Activated T-cell treated with anti-CD3 and anti-CD28 coated beads for 4 hours (primary cell): ENCODE data around the gene PATZ1.
"Not testable (repeated sequence)": the region's sequence is repeated elsewhere in the genome, so short reads cannot be mapped to it uniquely, and the experiment has no call there.

Experiments used
- DNase-seq: peaks from one replicate; pipeline ENCODE4 v3.0.0-alpha.2; 2020

PATZ1 gene

GRCh38 chr22:31346255-31346732, at the start of gene PATZ1:
PATZ1 (minus strand) TSS chr22:31346346; CDS start chr22:31345602, 744 bp downstream.
- peak; percentile 61 for DNase-seq

GRCh38 chr22:31394326-31394725, 48.2 kb upstream of the PATZ1 start:
- no peak for DNase-seq

GRCh38 chr22:31393893-31394292, 47.7 kb upstream of the PATZ1 start:
- no peak for DNase-seq

- DNase-seq = not testable (repeated sequence)
Observed at GRCh38 chr22:31378651-31379050, 32.5 kb upstream of the PATZ1 start.

- no peak for DNase-seq
Observed at GRCh38 chr22:31378123-31378522, 32.0 kb upstream of the PATZ1 start.

GRCh38 chr22:31377612-31378011, 31.5 kb upstream of the PATZ1 start:
- no peak for DNase-seq

GRCh38 chr22:31367426-31367825, 21.3 kb upstream of the PATZ1 start:
- DNase-seq = no peak

- DNase-seq = no peak
Observed at GRCh38 chr22:31363885-31364465, 17.8 kb upstream of the PATZ1 start.

- DNase-seq = no peak
Observed at GRCh38 chr22:31361743-31362142, 15.6 kb upstream of the PATZ1 start.

GRCh38 chr22:31360029-31360428, 13.9 kb upstream of the PATZ1 start:
- DNase-seq = no peak

- DNase-seq = no peak
Observed at GRCh38 chr22:31354515-31354914, 8.4 kb upstream of the PATZ1 start.

- DNase-seq = no peak
Observed at GRCh38 chr22:31350410-31350863, 4.3 kb upstream of the PATZ1 start.

- no peak for DNase-seq
Observed at GRCh38 chr22:31349960-31350359, 3.8 kb upstream of the PATZ1 start.

- DNase-seq = no peak
Observed at GRCh38 chr22:31348766-31349165, 2.6 kb upstream of the PATZ1 start.

- not testable (repeated sequence) for DNase-seq
Observed at GRCh38 chr22:31348009-31348337, 1.8 kb upstream of the PATZ1 start.

- DNase-seq = peak; percentile 33
Observed at GRCh38 chr22:31347251-31348008, 1.3 kb upstream of the PATZ1 start.

- no peak for DNase-seq
Observed at GRCh38 chr22:31346733-31347250, 646 bp upstream of the PATZ1 start.

GRCh38 chr22:31345331-31346254, 553 bp downstream of the PATZ1 start:
- DNase-seq = peak; percentile 81

GRCh38 chr22:31344578-31345330, 1.4 kb downstream of the PATZ1 start:
- DNase-seq = no peak

GRCh38 chr22:31344256-31344577, 1.9 kb downstream of the PATZ1 start:
- DNase-seq = no peak

GRCh38 chr22:31343235-31344191, 2.6 kb downstream of the PATZ1 start:
- DNase-seq = no peak
